Measurements from ENCODE around the gene CDK2AP2. TPM values are rescaled to one million over a fixed set of nuclear protein-coding genes. Genes with fewer than 3 reads are reported as not detected.

Gene CDK2AP2
- total and polyA plus RNA-seq, 2 experiments from 2014 or later: 48.6 to 120 TPM

DNA sequence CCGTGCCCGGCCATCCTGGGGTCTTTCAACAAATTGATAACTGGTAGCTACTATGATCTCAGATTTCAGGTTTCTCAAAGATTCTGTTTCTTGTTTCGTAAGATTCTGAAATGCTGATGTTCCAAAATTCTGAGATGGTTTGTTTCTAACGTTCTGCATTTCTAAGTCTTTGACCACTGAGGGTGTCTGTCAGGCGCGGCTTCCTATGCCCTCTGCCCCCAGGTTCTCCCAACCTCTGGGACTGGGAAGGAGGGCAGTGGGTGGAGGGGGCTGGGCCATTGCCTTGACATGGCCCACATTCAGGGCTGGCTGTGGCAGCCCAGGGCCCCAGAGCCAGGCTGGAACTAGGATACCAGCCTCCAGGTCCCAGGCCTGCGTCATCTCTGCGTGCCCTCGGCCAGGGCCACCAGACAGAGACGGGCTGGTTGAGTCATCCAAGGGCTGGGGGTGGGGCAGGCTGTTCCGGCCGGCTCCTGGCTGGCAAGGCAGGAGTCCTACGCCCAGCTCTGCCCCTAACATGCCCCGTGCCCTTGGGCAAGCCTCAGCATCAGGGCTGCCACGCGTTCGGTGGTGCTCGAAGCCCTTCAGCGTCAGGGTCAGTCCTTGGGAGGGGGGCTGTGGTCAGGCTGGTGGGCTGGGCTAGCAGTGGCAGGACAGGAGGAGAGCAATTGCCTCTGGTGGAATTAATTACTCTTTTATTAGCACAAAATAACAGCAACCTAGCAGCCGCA, 44.1 kb downstream of the CDK2AP2 start:
- H3K9me3 Mint-ChIP-seq: no peaks in the 10 kb centered on the region
- Histone ChIP-seq H3K9me2 (ENCODE audit: insufficient read depth) (no peaks in the 10 kb centered on the region), H2AFZ (peak overlapping the region; percentile 84), H3K27ac (ENCODE audit: low read depth) (no peak overlapping the region), H3K4me1 (ENCODE audit: insufficient read depth) (peaks cover 13% of the 10 kb centered on the region; the same call in 1 of the 2 replicates), H3K36me3 (ENCODE audit: insufficient read depth) (no peaks in the 10 kb centered on the region), H3K4me2 (peak overlapping the region; percentile 78), H3F3A (replicated peaks; ENCODE audit: low read depth) (no peaks in the 10 kb centered on the region), H3K79me2 (replicated peaks; ENCODE audit: insufficient read depth) (peaks cover 9% of the 10 kb centered on the region; the same call in 1 of the 2 replicates), H3K27me3 (ENCODE audit: insufficient read depth) (no peaks in the 10 kb centered on the region), H4K20me1 (replicated peaks; ENCODE audit: insufficient read depth) (no peaks in the 10 kb centered on the region), H3K4me3 (peak overlapping the region; percentile 93)
- H3K27me3 Mint-ChIP-seq (ENCODE audit: insufficient read depth, low read depth, poor library complexity): peaks cover 15% of the 10 kb centered on the region
- DNase-seq (ENCODE audit: low spot score): no peak
- H3K4me1 Mint-ChIP-seq: peaks cover 15% of the 10 kb centered on the region; the same call in 2 of the 3 replicates
- no peaks in the 10 kb centered on the region; the same call in 2 of the 3 replicates for H3K36me3 Mint-ChIP-seq (ENCODE audit: low read depth)
- H3K4me3 Mint-ChIP-seq: peak overlapping the region; percentile 85
- H3K27ac Mint-ChIP-seq: peak overlapping the region; percentile 83; the same call in 1 of the 2 replicates
- ATAC-seq: no peak
- TF ChIP-seq, protein P1, sequence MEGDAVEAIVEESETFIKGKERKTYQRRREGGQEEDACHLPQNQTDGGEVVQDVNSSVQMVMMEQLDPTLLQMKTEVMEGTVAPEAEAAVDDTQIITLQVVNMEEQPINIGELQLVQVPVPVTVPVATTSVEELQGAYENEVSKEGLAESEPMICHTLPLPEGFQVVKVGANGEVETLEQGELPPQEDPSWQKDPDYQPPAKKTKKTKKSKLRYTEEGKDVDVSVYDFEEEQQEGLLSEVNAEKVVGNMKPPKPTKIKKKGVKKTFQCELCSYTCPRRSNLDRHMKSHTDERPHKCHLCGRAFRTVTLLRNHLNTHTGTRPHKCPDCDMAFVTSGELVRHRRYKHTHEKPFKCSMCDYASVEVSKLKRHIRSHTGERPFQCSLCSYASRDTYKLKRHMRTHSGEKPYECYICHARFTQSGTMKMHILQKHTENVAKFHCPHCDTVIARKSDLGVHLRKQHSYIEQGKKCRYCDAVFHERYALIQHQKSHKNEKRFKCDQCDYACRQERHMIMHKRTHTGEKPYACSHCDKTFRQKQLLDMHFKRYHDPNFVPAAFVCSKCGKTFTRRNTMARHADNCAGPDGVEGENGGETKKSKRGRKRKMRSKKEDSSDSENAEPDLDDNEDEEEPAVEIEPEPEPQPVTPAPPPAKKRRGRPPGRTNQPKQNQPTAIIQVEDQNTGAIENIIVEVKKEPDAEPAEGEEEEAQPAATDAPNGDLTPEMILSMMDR (conservative IDR thresholded peaks at IDR 0.05; ENCODE audit: low read depth in 2 of 2): no peak
- TF ChIP-seq STAT1 (IDR thresholded peaks at IDR 0.05; ENCODE audit: unreplicated experiment) (no peak), EZH2phosphoT487 (IDR thresholded peaks at IDR 0.05; ENCODE audit: unreplicated experiment) (no peak), POLR2AphosphoS5 (IDR thresholded peaks at IDR 0.05; ENCODE audit: low read depth) (no peak), JUNB (IDR thresholded peaks at IDR 0.05; ENCODE audit: unreplicated experiment) (no peak)
- TF ChIP-seq, protein P2, sequence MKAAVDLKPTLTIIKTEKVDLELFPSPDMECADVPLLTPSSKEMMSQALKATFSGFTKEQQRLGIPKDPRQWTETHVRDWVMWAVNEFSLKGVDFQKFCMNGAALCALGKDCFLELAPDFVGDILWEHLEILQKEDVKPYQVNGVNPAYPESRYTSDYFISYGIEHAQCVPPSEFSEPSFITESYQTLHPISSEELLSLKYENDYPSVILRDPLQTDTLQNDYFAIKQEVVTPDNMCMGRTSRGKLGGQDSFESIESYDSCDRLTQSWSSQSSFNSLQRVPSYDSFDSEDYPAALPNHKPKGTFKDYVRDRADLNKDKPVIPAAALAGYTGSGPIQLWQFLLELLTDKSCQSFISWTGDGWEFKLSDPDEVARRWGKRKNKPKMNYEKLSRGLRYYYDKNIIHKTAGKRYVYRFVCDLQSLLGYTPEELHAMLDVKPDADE (IDR thresholded peaks at IDR 0.05): no peak

GRCh38 chr11:67463186-67463585, 44.8 kb downstream of the CDK2AP2 start:
- Histone ChIP-seq H3K4me2 (no peak overlapping the region), H3K4me1 (ENCODE audit: insufficient read depth) (peaks cover 11% of the 10 kb centered on the region; the same call in 1 of the 2 replicates), H4K20me1 (replicated peaks; ENCODE audit: insufficient read depth) (no peaks in the 10 kb centered on the region), H2AFZ (no peak overlapping the region), H3K4me3 (no peak overlapping the region), H3K9me2 (ENCODE audit: insufficient read depth) (no peaks in the 10 kb centered on the region), H3K27me3 (ENCODE audit: insufficient read depth) (no peaks in the 10 kb centered on the region), H3F3A (replicated peaks; ENCODE audit: low read depth) (no peaks in the 10 kb centered on the region), H3K36me3 (ENCODE audit: insufficient read depth) (no peaks in the 10 kb centered on the region), H3K27ac (ENCODE audit: low read depth) (no peak overlapping the region), H3K79me2 (replicated peaks; ENCODE audit: insufficient read depth) (peaks cover 9% of the 10 kb centered on the region; the same call in 1 of the 2 replicates)
- no peaks in the 10 kb centered on the region for H3K9me3 Mint-ChIP-seq
- H3K36me3 Mint-ChIP-seq (ENCODE audit: low read depth): no peaks in the 10 kb centered on the region; the same call in 2 of the 3 replicates
- no peak overlapping the region for H3K27ac Mint-ChIP-seq
- ATAC-seq (no peak), DNase-seq (ENCODE audit: low spot score) (no peak)
- H3K27me3 Mint-ChIP-seq (ENCODE audit: insufficient read depth, low read depth, poor library complexity): peaks cover 12% of the 10 kb centered on the region
- H3K4me3 Mint-ChIP-seq: no peak overlapping the region
- peaks cover 15% of the 10 kb centered on the region; the same call in 2 of the 3 replicates for H3K4me1 Mint-ChIP-seq
- TF ChIP-seq CREB1 (CRISPR knock-in tag; IDR thresholded peaks at IDR 0.05; ENCODE audit: low read depth): no peak

All from GM23338 (cell line).